CD8-positive, alpha-beta memory T cell (primary cell): ENCODE data around the gene KBTBD7. TPM values are rescaled to one million over a fixed set of nuclear protein-coding genes. Genes with fewer than 3 reads are reported as not detected.

Experiments
- CTCF ChIA-PET: fragments of 350-600 bp; sonication (Branson Sonifier 250); formaldehyde crosslinking; loops from one replicate; lab custom pipeline; 2021; ENCODE audit warnings: antibody characterized with exemption; lab: Charles Lee
- POLR2A ChIA-PET: fragments of 350-600 bp; sonication (Branson Sonifier 250); formaldehyde crosslinking; loops from one replicate; lab custom pipeline; 2021; ENCODE audit warnings: antibody characterized with exemption; lab: Charles Lee
- DNase-seq, 5 donors: peaks; one replicate each; pipeline versions ENCODE4 v3.0.0 to v3.0.0-alpha.2; 2020 to 2022; ENCODE audit warnings: mixed read lengths in 1 of 5
- H3K27ac ChIP-seq: one replicate; pipeline ENCODE4 v1.7.0; 2013; ENCODE audit warnings: low read depth, mild to moderate bottlenecking, low read length, moderate library complexity
- H3K27me3 ChIP-seq: 2 replicates; pipeline ENCODE4 v1.7.0; 2013; ENCODE audit warnings: low read length, mild to moderate bottlenecking; ENCODE audit not compliant: insufficient read depth, poor library complexity, severe bottlenecking
- H3K36me3 ChIP-seq: 2 replicates; pipeline ENCODE4 v1.7.0; 2013; ENCODE audit warnings: mild to moderate bottlenecking, low read length, moderate library complexity; ENCODE audit not compliant: insufficient read depth
- H3K4me1 ChIP-seq: 2 replicates; pipeline ENCODE4 v1.7.0; 2013; ENCODE audit warnings: mild to moderate bottlenecking, low read length, moderate library complexity; ENCODE audit not compliant: insufficient read depth
- H3K4me3 ChIP-seq: 2 replicates; pipeline ENCODE4 v1.7.0; 2013; ENCODE audit warnings: mild to moderate bottlenecking, low read length
- H3K9me3 ChIP-seq: 2 replicates; pipeline ENCODE4 v1.7.0; 2013; ENCODE audit warnings: mild to moderate bottlenecking, low read length
- H3K27ac Mint-ChIP-seq, 8 donors: one replicate each; pipeline ENCODE4 v1.8.0; 2020 to 2021; ENCODE audit warnings: mixed read lengths in 8 of 8, mild to moderate bottlenecking in 6 of 8, inconsistent platforms in 3 of 8, moderate library complexity in 3 of 8
- H3K27me3 Mint-ChIP-seq, 2 donors: one replicate each; pipeline ENCODE4 v1.8.0; 2020 to 2021; ENCODE audit warnings: mixed read lengths in 2 of 2, mild to moderate bottlenecking in 1 of 2, moderate library complexity in 1 of 2
- H3K36me3 Mint-ChIP-seq, 3 donors: one replicate each; pipeline ENCODE4 v1.8.0; 2020 to 2021; ENCODE audit warnings: mixed read lengths in 3 of 3, inconsistent platforms in 1 of 3, mild to moderate bottlenecking in 1 of 3
- H3K4me1 Mint-ChIP-seq, 3 donors: one replicate each; pipeline ENCODE4 v1.8.0; 2020 to 2021; ENCODE audit warnings: mixed read lengths in 3 of 3, inconsistent platforms in 1 of 3, mild to moderate bottlenecking in 1 of 3
- H3K4me3 Mint-ChIP-seq, 7 donors: one replicate each; pipeline ENCODE4 v1.8.0; 2020 to 2021; ENCODE audit warnings: mixed read lengths in 7 of 7, mild to moderate bottlenecking in 6 of 7, moderate library complexity in 4 of 7, inconsistent platforms in 2 of 7
- H3K9me3 Mint-ChIP-seq, 5 donors: one replicate each; pipeline ENCODE4 v1.8.0; 2020 to 2022; ENCODE audit warnings: mixed read lengths in 5 of 5, mild to moderate bottlenecking in 3 of 5, moderate library complexity in 2 of 5, inconsistent platforms in 1 of 5
- polyA plus RNA-seq: library from polyadenylated mRNA; unstranded; fragments of 300-500 nt; fragmentation: Illumina TruSeq; gene quantifications from one replicate; pipeline ENCODE4 v1.2.3, GENCODE V29; 2021
- total RNA-seq, 2 experiments: library from RNA; stranded (reverse); gene quantifications; one replicate each; pipeline ENCODE4 v1.2.3, GENCODE V29; 2021

Gene KBTBD7, protein sequence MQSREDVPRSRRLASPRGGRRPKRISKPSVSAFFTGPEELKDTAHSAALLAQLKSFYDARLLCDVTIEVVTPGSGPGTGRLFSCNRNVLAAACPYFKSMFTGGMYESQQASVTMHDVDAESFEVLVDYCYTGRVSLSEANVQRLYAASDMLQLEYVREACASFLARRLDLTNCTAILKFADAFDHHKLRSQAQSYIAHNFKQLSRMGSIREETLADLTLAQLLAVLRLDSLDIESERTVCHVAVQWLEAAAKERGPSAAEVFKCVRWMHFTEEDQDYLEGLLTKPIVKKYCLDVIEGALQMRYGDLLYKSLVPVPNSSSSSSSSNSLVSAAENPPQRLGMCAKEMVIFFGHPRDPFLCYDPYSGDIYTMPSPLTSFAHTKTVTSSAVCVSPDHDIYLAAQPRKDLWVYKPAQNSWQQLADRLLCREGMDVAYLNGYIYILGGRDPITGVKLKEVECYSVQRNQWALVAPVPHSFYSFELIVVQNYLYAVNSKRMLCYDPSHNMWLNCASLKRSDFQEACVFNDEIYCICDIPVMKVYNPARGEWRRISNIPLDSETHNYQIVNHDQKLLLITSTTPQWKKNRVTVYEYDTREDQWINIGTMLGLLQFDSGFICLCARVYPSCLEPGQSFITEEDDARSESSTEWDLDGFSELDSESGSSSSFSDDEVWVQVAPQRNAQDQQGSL
- total RNA-seq (1 to 10 TPM; 4.1 to 4.4 TPM), polyA plus RNA-seq (8.2 TPM)

DNA sequence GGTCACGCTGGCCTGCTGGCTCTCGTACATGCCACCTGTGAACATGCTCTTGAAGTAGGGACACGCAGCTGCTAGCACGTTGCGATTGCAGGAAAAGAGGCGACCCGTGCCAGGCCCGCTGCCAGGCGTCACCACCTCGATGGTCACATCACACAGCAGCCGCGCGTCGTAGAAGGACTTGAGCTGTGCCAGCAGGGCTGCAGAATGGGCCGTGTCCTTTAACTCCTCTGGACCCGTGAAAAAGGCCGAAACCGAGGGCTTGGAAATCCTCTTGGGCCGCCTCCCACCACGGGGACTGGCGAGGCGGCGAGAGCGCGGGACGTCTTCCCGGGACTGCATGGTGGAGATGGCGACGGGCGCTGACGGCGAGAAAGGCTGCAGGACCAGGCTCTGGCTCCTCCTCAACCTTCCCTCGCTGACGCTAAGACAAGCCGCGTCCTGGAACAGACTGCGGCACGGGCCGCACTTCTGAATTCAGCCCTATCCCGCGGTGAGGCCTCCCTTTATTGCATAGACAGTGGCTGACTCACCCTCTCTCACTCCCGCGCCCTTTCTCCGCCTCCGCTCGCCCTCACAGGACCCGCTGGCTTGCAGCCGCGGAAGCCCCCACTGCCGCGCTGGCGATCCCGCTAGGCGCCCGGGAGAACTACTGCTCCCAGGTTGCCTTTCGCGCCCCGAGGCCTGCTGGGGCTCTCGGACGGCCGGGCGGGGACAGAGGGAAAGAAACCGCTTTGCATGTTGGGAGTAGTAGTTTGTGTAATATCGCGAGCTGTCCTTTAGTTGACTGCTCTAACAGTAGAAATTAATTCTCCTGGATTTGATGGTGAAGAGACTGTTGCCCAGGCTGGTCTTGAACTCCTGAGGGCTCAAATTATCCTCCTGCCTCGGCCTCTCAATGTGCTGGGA, at the start of gene KBTBD7:
Gene KBTBD7, minus strand, starts transcription at position 651 of the 906 bp plus-strand sequence. Its CDS starts 312 bp downstream, at position 339.
- peak within 1 kb of the TSS; percentile 64 to 95 (median 93) for H3K27ac Mint-ChIP-seq
- CTCF ChIA-PET: no interaction called here
- no peaks in the 10 kb centered on the region for H3K9me3 Mint-ChIP-seq
- H3K27me3 Mint-ChIP-seq: peaks cover 0 to 1% of the 10 kb centered on the region in 2 donors
- no peaks in the 10 kb centered on the region for H3K9me3 ChIP-seq
- peak within 1 kb of the TSS; percentile 62 for H3K27ac ChIP-seq
- no peaks in the 10 kb centered on the region for H3K27me3 ChIP-seq
- DNase-seq: peak; percentile 83 to 92 (median 87)
- peaks cover 13% of the 10 kb centered on the region for H3K4me1 ChIP-seq
- H3K4me3 Mint-ChIP-seq: peak within 1 kb of the TSS; percentile 94 to 98 (median 95)
- POLR2A ChIA-PET: interaction anchor here (1.2 kb wide), 1 partner anchor 273 kb away, joined by 3 read pairs; no protein-coding TSS in a partner anchor
- H3K36me3 ChIP-seq: no peaks in the 10 kb centered on the region
- H3K36me3 Mint-ChIP-seq: peaks cover 3 to 14% (median 9%) of the 10 kb centered on the region in 3 donors
- peaks cover 35 to 47% (median 45%) of the 10 kb centered on the region in 3 donors for H3K4me1 Mint-ChIP-seq
- H3K4me3 ChIP-seq: peak within 1 kb of the TSS; percentile 80

DNA sequence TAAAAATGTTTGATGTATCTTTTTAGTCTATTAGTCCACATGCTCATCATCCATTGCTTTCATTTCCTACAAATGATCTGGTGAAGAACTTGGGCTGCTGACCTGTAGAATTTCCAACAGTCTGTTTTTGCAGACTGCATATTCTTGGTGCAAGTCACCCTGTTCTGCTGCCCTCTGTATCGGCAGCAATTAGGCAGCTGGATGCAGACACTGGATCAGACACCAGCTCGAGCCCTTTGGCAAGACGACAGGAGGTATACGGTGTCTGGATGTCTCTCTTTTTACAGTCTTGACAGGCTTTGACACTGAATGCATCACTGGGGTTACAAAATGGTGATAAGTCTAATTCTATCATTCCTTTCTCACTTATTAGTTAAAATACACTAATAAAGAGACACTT, 47.3 kb upstream of the KBTBD7 start:
- Histone ChIP-seq H3K4me3 (no peak overlapping the region), H3K27me3 (no peaks in the 10 kb centered on the region), H3K9me3 (no peaks in the 10 kb centered on the region), H3K36me3 (no peaks in the 10 kb centered on the region), H3K4me1 (no peaks in the 10 kb centered on the region), H3K27ac (no peak overlapping the region)
- CTCF ChIA-PET: no interaction called here
- H3K27ac Mint-ChIP-seq: no peak overlapping the region
- no peaks in the 10 kb centered on the region for H3K9me3 Mint-ChIP-seq
- H3K4me1 Mint-ChIP-seq: no peaks in the 10 kb centered on the region
- H3K4me3 Mint-ChIP-seq: no peak overlapping the region
- H3K36me3 Mint-ChIP-seq: peaks cover 0 to 30% (median 15%) of the 10 kb centered on the region in 3 donors
- no peak for DNase-seq
- H3K27me3 Mint-ChIP-seq: no peaks in the 10 kb centered on the region
- POLR2A ChIA-PET: no interaction called here

DNA sequence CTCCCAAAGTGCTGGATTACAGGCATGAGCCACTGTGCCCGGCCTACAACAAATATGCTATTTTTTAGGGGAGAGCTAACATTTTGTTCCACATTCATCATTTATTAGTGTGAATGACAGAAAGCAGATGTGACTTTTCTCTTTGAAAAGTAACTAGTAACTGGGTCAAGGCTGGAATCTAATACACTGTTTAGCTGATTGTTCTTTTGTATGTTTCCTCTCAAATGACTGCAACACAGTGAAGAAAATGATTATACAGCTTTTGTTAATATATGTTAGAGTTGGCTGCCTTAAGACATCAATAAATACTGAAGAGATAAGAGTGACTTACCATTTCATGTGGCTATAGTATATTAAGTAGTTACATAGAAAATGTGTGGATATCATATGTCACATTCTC, 42.0 kb upstream of the KBTBD7 start:
- no peaks in the 10 kb centered on the region for H3K4me1 ChIP-seq
- H3K27me3 Mint-ChIP-seq: no peaks in the 10 kb centered on the region
- H3K4me3 ChIP-seq: no peak overlapping the region
- no peak overlapping the region for H3K27ac Mint-ChIP-seq
- no peaks in the 10 kb centered on the region for H3K9me3 Mint-ChIP-seq
- H3K36me3 ChIP-seq: peaks cover 2% of the 10 kb centered on the region
- no peaks in the 10 kb centered on the region for H3K9me3 ChIP-seq
- H3K4me3 Mint-ChIP-seq: no peak overlapping the region
- peaks cover 7 to 65% (median 27%) of the 10 kb centered on the region in 3 donors for H3K36me3 Mint-ChIP-seq
- H3K27me3 ChIP-seq: no peaks in the 10 kb centered on the region
- ChIA-PET POLR2A (no interaction called here), CTCF (interaction anchor here (0.7 kb wide), 1 partner anchor 8 kb away, joined by 3 read pairs; no protein-coding TSS in a partner anchor)
- H3K4me1 Mint-ChIP-seq: peaks cover 0 to 10% (median 8%) of the 10 kb centered on the region in 3 donors
- H3K27ac ChIP-seq: no peak overlapping the region
- no peak for DNase-seq

DNA sequence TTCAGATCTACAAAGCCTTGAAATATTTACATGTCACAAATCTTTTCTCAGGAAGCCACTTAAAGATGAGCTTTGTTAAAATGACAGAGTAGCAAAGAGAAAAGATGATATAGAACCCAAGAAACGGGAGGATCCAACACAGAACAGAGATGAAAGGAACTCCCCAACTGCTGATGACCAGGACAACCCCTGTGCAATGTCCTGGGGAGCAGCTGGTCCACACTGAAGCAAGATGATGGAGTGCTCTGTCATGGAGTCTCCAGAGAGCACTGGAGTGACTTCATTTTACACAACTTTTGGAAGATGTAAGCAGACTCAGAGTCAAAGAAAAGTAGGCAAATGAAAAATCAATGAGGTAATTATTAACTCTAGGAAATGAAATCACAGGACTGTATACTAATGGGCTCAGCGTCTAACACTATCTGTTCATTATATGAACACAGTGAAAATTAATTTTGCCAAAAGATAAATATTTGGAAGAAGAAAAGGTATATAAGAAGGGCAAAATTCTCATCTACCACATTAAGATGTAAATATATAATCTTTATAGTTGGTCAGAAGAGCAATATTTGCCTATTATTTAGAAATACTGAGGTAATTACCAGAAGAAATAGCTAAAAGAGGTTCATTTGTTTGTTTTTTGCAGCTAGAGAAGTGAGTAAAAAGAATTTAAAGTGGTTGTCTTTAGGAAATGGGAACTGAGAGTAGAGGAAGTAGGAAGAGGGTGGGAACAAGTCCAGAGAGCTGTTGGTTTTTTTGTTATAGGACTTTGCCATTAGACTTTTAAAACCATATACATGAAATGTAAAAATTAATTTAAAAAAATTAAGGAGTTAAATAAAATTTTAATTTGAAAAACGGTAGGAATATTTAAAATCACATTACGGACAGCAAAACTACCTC, 38.5 kb upstream of the KBTBD7 start:
- CTCF ChIA-PET: interaction anchor here (1.2 to 2.2 kb wide), 2 partner anchors 10 to 420 kb away, joined by 3 to 6 read pairs; no protein-coding TSS in a partner anchor
- Mint-ChIP-seq H3K4me3 (no peak overlapping the region), H3K27ac (peak overlapping the region in 3 of 8 donors; percentile 4 to 36 (median 28)), H3K4me1 (peaks cover 0 to 13% (median 8%) of the 10 kb centered on the region in 3 donors), H3K9me3 (no peaks in the 10 kb centered on the region), H3K27me3 (no peaks in the 10 kb centered on the region), H3K36me3 (peaks cover 11 to 54% (median 20%) of the 10 kb centered on the region in 3 donors)
- Histone ChIP-seq H3K36me3 (peaks cover 9% of the 10 kb centered on the region), H3K27ac (no peak overlapping the region), H3K27me3 (no peaks in the 10 kb centered on the region), H3K4me1 (no peaks in the 10 kb centered on the region), H3K4me3 (no peak overlapping the region), H3K9me3 (no peaks in the 10 kb centered on the region)
- no peak for DNase-seq
- POLR2A ChIA-PET: interaction anchor here (0.5 kb wide), 1 partner anchor 34 kb away, joined by 5 read pairs; no protein-coding TSS in a partner anchor

DNA sequence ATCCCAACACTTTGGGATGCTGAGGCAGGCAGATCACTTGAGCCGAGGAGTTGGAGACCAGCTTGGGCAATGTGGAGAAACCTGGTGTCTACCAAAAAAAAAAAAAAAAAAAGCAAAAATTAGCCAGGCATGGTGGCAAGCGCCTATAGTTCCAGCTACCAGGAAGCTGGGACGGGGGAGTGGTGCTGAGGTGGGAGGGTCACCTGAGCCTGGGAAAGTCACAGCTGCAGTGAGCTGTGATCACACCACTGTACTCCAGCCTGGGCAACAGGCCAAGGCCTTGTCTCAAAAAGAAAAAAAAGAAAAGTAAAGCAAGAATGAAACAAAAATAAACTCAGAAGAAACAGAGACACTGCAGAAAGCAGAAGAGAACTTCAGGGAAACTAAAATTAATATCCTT, 37.4 kb upstream of the KBTBD7 start:
- Mint-ChIP-seq H3K4me1 (peaks cover 0 to 13% (median 8%) of the 10 kb centered on the region in 3 donors), H3K27me3 (no peaks in the 10 kb centered on the region), H3K36me3 (peaks cover 11 to 60% (median 20%) of the 10 kb centered on the region in 3 donors), H3K4me3 (no peak overlapping the region), H3K9me3 (no peaks in the 10 kb centered on the region), H3K27ac (peak overlapping the region in 2 of 8 donors; percentile 27 to 43)
- Histone ChIP-seq H3K4me3 (no peak overlapping the region), H3K36me3 (peaks cover 9% of the 10 kb centered on the region), H3K27me3 (no peaks in the 10 kb centered on the region), H3K9me3 (no peaks in the 10 kb centered on the region), H3K27ac (no peak overlapping the region), H3K4me1 (no peaks in the 10 kb centered on the region)
- DNase-seq: no peak
- POLR2A ChIA-PET: no interaction called here
- CTCF ChIA-PET: interaction anchor here (1.2 to 2.2 kb wide), 2 partner anchors 9 to 421 kb away, joined by 3 to 6 read pairs; no protein-coding TSS in a partner anchor

DNA sequence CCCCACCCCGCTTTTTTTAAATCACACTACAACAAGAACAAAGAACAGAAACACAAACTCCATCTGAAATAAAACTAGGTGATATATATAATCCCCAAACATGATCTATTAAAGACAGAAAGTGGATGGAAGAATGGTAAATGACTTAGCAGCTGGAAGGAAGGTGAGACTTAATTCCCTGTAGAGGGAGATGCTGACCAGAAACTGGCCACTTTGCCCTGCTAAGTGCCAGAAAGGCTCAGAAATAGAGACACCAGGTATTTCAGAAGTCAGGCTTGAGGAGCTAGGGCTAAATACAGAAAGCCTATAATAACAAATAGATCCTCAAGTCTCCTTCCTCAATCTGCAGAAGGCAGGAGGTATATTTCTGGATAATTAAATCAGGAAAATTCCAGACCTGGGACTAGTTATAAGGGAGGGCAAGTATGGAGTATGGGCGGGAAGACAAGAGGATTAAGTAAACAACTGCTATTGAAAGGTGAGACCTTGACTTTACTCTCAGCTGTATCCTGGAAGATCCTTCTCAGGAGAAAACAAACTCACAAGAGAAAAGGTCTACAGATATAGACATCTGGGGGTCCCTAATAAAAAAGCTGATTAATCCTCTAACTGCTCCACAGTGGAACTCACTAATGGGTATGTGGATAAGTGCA, 36.8 kb upstream of the KBTBD7 start:
- peaks cover 9% of the 10 kb centered on the region for H3K36me3 ChIP-seq
- H3K9me3 ChIP-seq: no peaks in the 10 kb centered on the region
- CTCF ChIA-PET: interaction anchor here (2.2 kb wide), 1 partner anchor 8 kb away, joined by 6 read pairs; no protein-coding TSS in a partner anchor
- Mint-ChIP-seq H3K36me3 (peaks cover 11 to 60% (median 15%) of the 10 kb centered on the region in 3 donors), H3K4me1 (peaks cover 0 to 13% (median 8%) of the 10 kb centered on the region in 3 donors), H3K4me3 (no peak overlapping the region), H3K9me3 (no peaks in the 10 kb centered on the region), H3K27me3 (no peaks in the 10 kb centered on the region), H3K27ac (peak overlapping the region in 5 of 8 donors; percentile 23 to 43 (median 27))
- H3K4me1 ChIP-seq: no peaks in the 10 kb centered on the region
- POLR2A ChIA-PET: no interaction called here
- H3K4me3 ChIP-seq: no peak overlapping the region
- no peaks in the 10 kb centered on the region for H3K27me3 ChIP-seq
- H3K27ac ChIP-seq: no peak overlapping the region
- no peak for DNase-seq
